IgD-negative memory B cell (primary cell): Measurements from ENCODE around the gene ZDHHC12. TPM values are rescaled to one million over a fixed set of nuclear protein-coding genes. Genes with fewer than 3 reads are reported as not detected.

Experiments used
- H3K27ac Mint-ChIP-seq, 3 donors: one replicate each; pipeline ENCODE4 v1.8.0; 2020 to 2022; ENCODE audit warnings: mild to moderate bottlenecking in 3 of 3, mixed read lengths in 3 of 3, moderate library complexity in 1 of 3
- H3K27me3 Mint-ChIP-seq: one replicate; pipeline ENCODE4 v1.8.0; 2021; ENCODE audit warnings: mixed read lengths
- H3K36me3 Mint-ChIP-seq: one replicate; pipeline ENCODE4 v1.8.0; 2020; ENCODE audit warnings: mild to moderate bottlenecking, mixed read lengths
- H3K4me1 Mint-ChIP-seq, 3 donors: one replicate each; pipeline ENCODE4 v1.8.0; 2020 to 2022; ENCODE audit warnings: mixed read lengths in 3 of 3, mild to moderate bottlenecking in 1 of 3
- H3K4me3 Mint-ChIP-seq, 4 donors: one replicate each; pipeline ENCODE4 v1.8.0; 2020 to 2022; ENCODE audit warnings: mild to moderate bottlenecking in 4 of 4, mixed read lengths in 4 of 4, moderate library complexity in 3 of 4
- H3K9me3 Mint-ChIP-seq, 3 donors: one replicate each; pipeline ENCODE4 v1.8.0; 2020 to 2021; ENCODE audit warnings: mixed read lengths in 3 of 3, mild to moderate bottlenecking in 1 of 3
- polyA plus RNA-seq: library from polyadenylated mRNA; unstranded; fragments of 300-500 nt; fragmentation: Illumina TruSeq; gene quantifications from one replicate; pipeline ENCODE4 v1.2.3, GENCODE V29; 2021

Gene ZDHHC12
- 55.3 TPM for polyA plus RNA-seq

- no peaks in the 10 kb centered on the region for H3K9me3 Mint-ChIP-seq
- H3K4me1 Mint-ChIP-seq = peaks cover 5 to 16% (median 14%) of the 10 kb centered on the region in 3 donors
- H3K36me3 Mint-ChIP-seq = no peaks in the 10 kb centered on the region
- peak within 1 kb of the TSS; percentile 95 to 96 (median 95) for H3K27ac Mint-ChIP-seq
- H3K27me3 Mint-ChIP-seq = no peaks in the 10 kb centered on the region
- peak within 1 kb of the TSS; percentile 92 to 95 (median 94) for H3K4me3 Mint-ChIP-seq
These were observed at the start of gene ZDHHC12 for GRCh38 chr9:128723866-128724743. Gene ZDHHC12, minus strand, starts transcription at chr9:128724127. Its CDS starts 34 bp downstream, at chr9:128724093.

- Mint-ChIP-seq H3K36me3 (no peaks in the 10 kb centered on the region), H3K27me3 (peaks cover 1% of the 10 kb centered on the region), H3K4me3 (peak overlapping the region; percentile 23 to 98 (median 94)), H3K27ac (peak overlapping the region in 2 of 3 donors; percentile 10 to 99), H3K9me3 (peaks cover 0 to 2% (median 0%) of the 10 kb centered on the region in 3 donors), H3K4me1 (peaks cover 12 to 21% (median 14%) of the 10 kb centered on the region in 3 donors)
These were observed 49.1 kb upstream of the ZDHHC12 start for GRCh38 chr9:128773049-128773448.

- Mint-ChIP-seq H3K4me3 (peak within 1 kb of the TSS; percentile 94 to 98 (median 98)), H3K27me3 (peaks cover 1% of the 10 kb centered on the region), H3K27ac (peak within 1 kb of the TSS; percentile 95 to 99 (median 96)), H3K4me1 (peaks cover 9 to 26% (median 15%) of the 10 kb centered on the region in 3 donors), H3K9me3 (peaks cover 0 to 2% (median 0%) of the 10 kb centered on the region in 3 donors), H3K36me3 (no peaks in the 10 kb centered on the region)
These were observed 48.0 kb upstream of the ZDHHC12 start, which contains the start of gene ZER1 for GRCh38 chr9:128771745-128772519. Gene ZER1, minus strand, starts transcription at chr9:128771927. Its CDS starts 16,362 bp downstream, at chr9:128755565.

- Mint-ChIP-seq H3K9me3 (peaks cover 0 to 2% (median 0%) of the 10 kb centered on the region in 3 donors), H3K4me1 (peaks cover 9 to 26% (median 15%) of the 10 kb centered on the region in 3 donors), H3K27ac (peak overlapping the region; percentile 93 to 99 (median 96)), H3K4me3 (peak overlapping the region; percentile 94 to 98 (median 98)), H3K36me3 (no peaks in the 10 kb centered on the region), H3K27me3 (peaks cover 1% of the 10 kb centered on the region)
These were observed 47.3 kb upstream of the ZDHHC12 start for GRCh38 chr9:128771094-128771721.

- Mint-ChIP-seq H3K36me3 (no peaks in the 10 kb centered on the region), H3K27me3 (peaks cover 1% of the 10 kb centered on the region), H3K4me1 (peaks cover 9 to 26% (median 15%) of the 10 kb centered on the region in 3 donors), H3K9me3 (peaks cover 0 to 2% (median 0%) of the 10 kb centered on the region in 3 donors), H3K27ac (peak overlapping the region; percentile 7 to 99 (median 96)), H3K4me3 (peak overlapping the region; percentile 94 to 98 (median 98))
These were observed 46.5 kb upstream of the ZDHHC12 start for GRCh38 chr9:128770286-128771030.

GRCh38 chr9:128768606-128769005 lies 44.7 kb upstream of the ZDHHC12 start:
- Mint-ChIP-seq H3K4me1 (peaks cover 12 to 26% (median 15%) of the 10 kb centered on the region in 3 donors), H3K4me3 (peak overlapping the region in 2 of 4 donors; percentile 9 to 98)

GRCh38 chr9:128765499-128765898 lies 41.6 kb upstream of the ZDHHC12 start:
- no peaks in the 10 kb centered on the region for H3K9me3 Mint-ChIP-seq
- H3K4me1 Mint-ChIP-seq = peaks cover 7 to 13% (median 10%) of the 10 kb centered on the region in 3 donors
- H3K36me3 Mint-ChIP-seq = no peaks in the 10 kb centered on the region
- no peak overlapping the region for H3K27ac Mint-ChIP-seq
- H3K4me3 Mint-ChIP-seq = no peak overlapping the region
- H3K27me3 Mint-ChIP-seq = peaks cover 1% of the 10 kb centered on the region

More at GRCh38 chr9:128768606-128769005, 44.7 kb upstream of the ZDHHC12 start:
- Mint-ChIP-seq H3K27me3 (peaks cover 1% of the 10 kb centered on the region), H3K9me3 (no peaks in the 10 kb centered on the region), H3K36me3 (no peaks in the 10 kb centered on the region), H3K27ac (peak overlapping the region in 1 of 3 donors; percentile 99)

GRCh38 chr9:128764361-128764760 lies 40.4 kb upstream of the ZDHHC12 start:
- Mint-ChIP-seq H3K4me1 (peaks cover 1 to 10% (median 5%) of the 10 kb centered on the region in 3 donors), H3K27me3 (no peaks in the 10 kb centered on the region), H3K4me3 (peak overlapping the region in 1 of 4 donors; percentile 32), H3K27ac (no peak overlapping the region), H3K9me3 (no peaks in the 10 kb centered on the region), H3K36me3 (no peaks in the 10 kb centered on the region)

- Mint-ChIP-seq H3K9me3 (no peaks in the 10 kb centered on the region), H3K27ac (peak overlapping the region in 1 of 3 donors; percentile 16), H3K4me3 (no peak overlapping the region), H3K4me1 (peaks cover 3 to 5% (median 4%) of the 10 kb centered on the region in 3 donors), H3K27me3 (no peaks in the 10 kb centered on the region), H3K36me3 (no peaks in the 10 kb centered on the region)
These were observed 38.9 kb upstream of the ZDHHC12 start for GRCh38 chr9:128762671-128763449.

- Mint-ChIP-seq H3K27ac (no peak overlapping the region), H3K4me1 (peaks cover 0 to 4% (median 2%) of the 10 kb centered on the region in 3 donors), H3K9me3 (no peaks in the 10 kb centered on the region), H3K4me3 (no peak overlapping the region), H3K36me3 (peaks cover 3% of the 10 kb centered on the region), H3K27me3 (no peaks in the 10 kb centered on the region)
These were observed 33.7 kb upstream of the ZDHHC12 start for GRCh38 chr9:128757602-128758001.

GRCh38 chr9:128753627-128754026 lies 29.7 kb upstream of the ZDHHC12 start:
- H3K4me1 Mint-ChIP-seq = peaks cover 0 to 4% (median 0%) of the 10 kb centered on the region in 3 donors
- H3K27ac Mint-ChIP-seq = no peak overlapping the region
- H3K27me3 Mint-ChIP-seq = no peaks in the 10 kb centered on the region
- no peak overlapping the region for H3K4me3 Mint-ChIP-seq
- H3K36me3 Mint-ChIP-seq = peaks cover 5% of the 10 kb centered on the region
- H3K9me3 Mint-ChIP-seq = no peaks in the 10 kb centered on the region

- no peak overlapping the region for H3K27ac Mint-ChIP-seq
- no peaks in the 10 kb centered on the region for H3K27me3 Mint-ChIP-seq
- no peaks in the 10 kb centered on the region for H3K4me1 Mint-ChIP-seq
- peaks cover 5% of the 10 kb centered on the region for H3K36me3 Mint-ChIP-seq
- no peak overlapping the region for H3K4me3 Mint-ChIP-seq
- no peaks in the 10 kb centered on the region for H3K9me3 Mint-ChIP-seq
These were observed 27.1 kb upstream of the ZDHHC12 start for GRCh38 chr9:128750926-128751595.

- Mint-ChIP-seq H3K9me3 (no peaks in the 10 kb centered on the region), H3K36me3 (peaks cover 2% of the 10 kb centered on the region), H3K4me3 (no peak overlapping the region), H3K27ac (no peak overlapping the region), H3K4me1 (no peaks in the 10 kb centered on the region), H3K27me3 (no peaks in the 10 kb centered on the region)
These were observed 23.3 kb upstream of the ZDHHC12 start for GRCh38 chr9:128747241-128747640.
